Rectal smooth muscle tissue (tissue), 1 donor: ENCODE measurements around the gene RRAGA.
A peak's percentile ranks its signal among the peaks of the same experiment; 100 is the strongest.
"Not testable (repeated sequence)": the region's sequence is repeated elsewhere in the genome, so short reads cannot be mapped to it uniquely, and the experiment has no call there.

Experiments
- H3K27ac ChIP-seq: one replicate; pipeline ENCODE4 v1.7.0; 2013; ENCODE audit warnings: low read depth, low read length, inconsistent platforms
- H3K27me3 ChIP-seq: one replicate; pipeline ENCODE4 v1.7.0; 2013; ENCODE audit warnings: low read length; ENCODE audit not compliant: control insufficient read depth, insufficient read depth
- H3K36me3 ChIP-seq: one replicate; pipeline ENCODE4 v1.7.0; 2013; ENCODE audit warnings: low read length; ENCODE audit not compliant: control insufficient read depth, insufficient read depth
- H3K4me1 ChIP-seq: one replicate; pipeline ENCODE4 v1.7.0; 2013; ENCODE audit warnings: low read length; ENCODE audit not compliant: control insufficient read depth, insufficient read depth
- H3K4me3 ChIP-seq: one replicate; pipeline ENCODE4 v1.7.0; 2013; ENCODE audit warnings: low read length
- H3K9ac ChIP-seq: one replicate; pipeline ENCODE4 v1.7.0; 2013; ENCODE audit warnings: low read length

Gene RRAGA

DNA sequence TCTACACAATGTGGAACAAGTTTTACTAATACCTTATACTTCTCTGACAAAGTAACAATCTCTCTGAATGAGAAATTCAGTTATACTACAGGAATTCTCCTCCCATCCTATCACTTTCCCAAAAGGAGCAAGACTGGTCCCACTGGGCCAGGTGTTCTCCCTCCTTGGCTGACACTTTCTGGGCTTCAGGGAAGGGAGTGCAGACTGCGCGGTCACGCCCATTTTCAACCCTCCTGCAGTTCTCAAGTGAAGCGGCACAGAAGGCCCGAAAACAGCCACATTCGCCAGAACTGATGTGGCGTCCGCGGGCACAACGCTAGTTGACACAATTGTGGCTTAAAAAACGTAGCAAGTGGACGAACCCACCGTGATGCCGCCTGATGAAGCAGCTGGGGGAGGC is 16.8 kb upstream of the RRAGA start:
- H3K9ac ChIP-seq = no peak overlapping the region
- no peak overlapping the region for H3K27ac ChIP-seq
- H3K4me1 ChIP-seq = no peaks in the 10 kb centered on the region
- H3K36me3 ChIP-seq = no peaks in the 10 kb centered on the region
- H3K4me3 ChIP-seq = no peak overlapping the region
- no peaks in the 10 kb centered on the region for H3K27me3 ChIP-seq

DNA sequence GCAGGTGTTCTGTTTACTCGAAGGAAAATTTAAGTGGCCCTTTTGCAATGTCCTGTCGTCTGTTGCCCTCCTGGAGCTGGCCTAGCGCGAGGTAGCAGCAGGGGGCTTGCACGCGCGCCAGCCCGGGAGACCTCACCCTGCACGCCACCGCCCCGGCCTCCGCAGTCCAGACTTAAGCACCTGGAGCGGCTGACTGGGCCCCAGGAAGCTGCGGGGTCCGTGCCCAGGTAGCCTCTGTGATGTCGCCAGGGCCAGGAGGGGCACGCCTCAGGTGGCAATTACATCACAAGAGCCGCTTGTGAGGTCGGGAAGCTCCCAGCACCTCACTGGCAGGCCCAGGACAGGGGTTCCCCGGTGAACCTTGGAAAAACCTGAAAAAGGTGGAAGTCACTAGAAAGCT is 16.2 kb upstream of the RRAGA start, which contains the start of gene SAXO1:
TSS of gene SAXO1 (minus strand) at position 195 of the 400 bp plus-strand sequence. CDS start 301 bp downstream, outside the sequence.
- Histone ChIP-seq H3K27me3 (no peaks in the 10 kb centered on the region), H3K36me3 (no peaks in the 10 kb centered on the region), H3K9ac (no peak within 1 kb of the TSS), H3K27ac (no peak within 1 kb of the TSS), H3K4me1 (no peaks in the 10 kb centered on the region), H3K4me3 (no peak within 1 kb of the TSS)

DNA sequence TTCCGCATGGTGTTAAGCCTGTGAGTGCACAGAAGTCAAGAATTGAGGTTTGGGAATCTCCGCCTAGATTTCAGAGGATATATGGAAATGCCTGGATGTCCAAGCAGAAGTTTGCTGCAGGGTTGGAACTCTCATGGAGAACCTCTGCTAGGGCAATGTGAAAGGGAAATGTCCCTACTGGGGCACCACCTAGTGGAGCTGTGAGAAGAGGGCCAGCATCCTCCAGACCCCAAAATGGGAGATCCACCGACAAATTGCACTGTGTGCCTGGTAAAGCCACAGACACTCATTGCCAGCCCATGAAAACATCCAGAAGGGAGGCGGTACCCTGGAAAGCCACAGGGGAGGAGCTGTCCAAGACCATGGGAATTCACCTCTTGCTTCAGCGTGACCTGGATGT is 12.6 kb upstream of the RRAGA start:
- H3K36me3 ChIP-seq = no peaks in the 10 kb centered on the region
- H3K27me3 ChIP-seq = no peaks in the 10 kb centered on the region
- H3K4me3 ChIP-seq = no peak overlapping the region
- no peaks in the 10 kb centered on the region for H3K4me1 ChIP-seq
- H3K9ac ChIP-seq = no peak overlapping the region
- H3K27ac ChIP-seq = no peak overlapping the region

DNA sequence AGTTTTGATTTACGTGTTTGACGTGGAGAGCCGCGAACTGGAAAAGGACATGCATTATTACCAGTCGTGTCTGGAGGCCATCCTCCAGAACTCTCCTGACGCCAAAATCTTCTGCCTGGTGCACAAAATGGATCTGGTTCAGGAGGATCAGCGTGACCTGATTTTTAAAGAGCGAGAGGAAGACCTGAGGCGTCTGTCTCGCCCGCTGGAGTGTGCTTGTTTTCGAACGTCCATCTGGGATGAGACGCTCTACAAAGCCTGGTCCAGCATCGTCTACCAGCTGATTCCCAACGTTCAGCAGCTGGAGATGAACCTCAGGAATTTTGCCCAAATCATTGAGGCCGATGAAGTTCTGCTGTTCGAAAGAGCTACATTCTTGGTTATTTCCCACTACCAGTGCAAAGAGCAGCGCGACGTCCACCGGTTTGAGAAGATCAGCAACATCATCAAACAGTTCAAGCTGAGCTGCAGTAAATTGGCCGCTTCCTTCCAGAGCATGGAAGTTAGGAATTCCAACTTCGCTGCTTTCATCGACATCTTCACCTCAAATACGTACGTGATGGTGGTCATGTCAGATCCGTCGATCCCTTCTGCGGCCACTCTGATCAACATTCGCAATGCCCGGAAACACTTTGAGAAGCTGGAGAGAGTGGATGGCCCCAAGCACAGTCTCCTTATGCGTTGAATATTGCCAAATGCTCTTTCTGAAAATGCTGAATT is 850 bp downstream of the RRAGA start:
- Histone ChIP-seq H3K27me3 (no peaks in the 10 kb centered on the region), H3K4me1 (peaks cover 12% of the 10 kb centered on the region), H3K4me3 (peak overlapping the region; percentile 99), H3K36me3 (no peaks in the 10 kb centered on the region), H3K27ac (peak overlapping the region; percentile 91), H3K9ac (peak overlapping the region; percentile 74)

DNA sequence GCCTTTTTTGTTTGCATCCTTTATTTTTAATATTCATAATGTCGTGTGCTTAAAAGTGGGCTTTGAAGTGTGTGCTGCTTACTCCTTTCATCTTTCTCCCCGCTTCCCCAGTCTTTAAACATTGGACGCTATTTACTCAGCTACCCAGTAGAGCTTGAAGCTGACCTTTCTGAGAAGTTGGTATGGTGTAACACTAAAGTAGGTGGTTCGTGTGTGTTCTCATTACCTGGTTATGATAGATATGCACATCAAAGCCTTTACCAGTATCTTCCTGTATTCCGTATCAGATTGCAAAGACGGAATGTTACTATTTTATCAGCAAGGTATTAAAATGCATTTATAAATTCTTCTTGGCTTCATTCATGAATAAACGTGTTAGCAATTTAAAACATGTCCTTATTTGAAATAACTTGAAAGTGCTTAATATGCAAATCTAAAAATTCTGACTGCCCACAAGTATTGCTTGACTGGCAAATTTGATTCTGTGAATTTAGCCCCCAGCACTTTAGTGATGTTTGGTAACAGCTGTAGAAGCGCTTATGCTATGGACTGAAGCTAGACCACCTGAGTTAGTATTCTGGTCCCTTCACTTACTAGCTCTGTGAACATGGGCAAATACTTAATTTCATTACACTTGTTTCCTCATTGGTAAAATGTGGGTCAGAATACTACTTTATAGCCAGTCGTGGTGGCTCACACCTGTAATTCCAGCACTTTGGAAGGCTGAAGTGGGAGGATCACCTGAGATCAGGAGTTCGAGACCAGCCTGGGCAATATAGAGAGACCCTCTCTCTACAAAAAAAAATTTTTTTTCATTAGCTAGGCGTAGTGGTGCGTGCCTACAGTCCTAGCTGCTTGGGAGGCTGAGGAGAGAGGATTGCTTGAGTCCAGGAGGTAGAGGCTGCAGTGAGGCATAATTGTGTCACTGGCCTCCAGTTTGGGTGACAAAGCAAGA is 1.7 kb downstream of the RRAGA start:
- H3K9ac ChIP-seq = no peak overlapping the region
- H3K27ac ChIP-seq = no peak overlapping the region
- H3K36me3 ChIP-seq = no peaks in the 10 kb centered on the region
- peaks cover 12% of the 10 kb centered on the region for H3K4me1 ChIP-seq
- no peaks in the 10 kb centered on the region for H3K27me3 ChIP-seq
- peak overlapping the region; percentile 99 for H3K4me3 ChIP-seq

DNA sequence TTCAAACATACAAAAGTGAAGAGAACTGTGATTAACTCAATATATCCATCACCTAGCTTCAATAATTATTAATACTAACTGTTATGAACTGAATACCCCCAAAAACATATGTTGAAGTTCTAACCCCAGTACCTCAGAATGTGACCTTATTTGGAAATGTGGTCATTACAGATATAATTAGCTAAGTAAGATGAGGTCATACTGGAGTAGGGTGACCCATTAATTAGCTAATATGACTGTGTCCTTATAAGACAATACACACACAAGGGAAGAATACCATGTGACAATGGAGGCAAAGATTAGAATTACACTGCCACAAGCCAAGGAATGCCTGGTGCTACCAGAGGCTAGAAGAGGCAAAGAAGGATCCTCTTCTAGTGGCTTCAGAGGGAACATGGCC is 7.8 kb downstream of the RRAGA start:
- Histone ChIP-seq H3K36me3 (peaks cover 3% of the 10 kb centered on the region), H3K4me1 (no peaks in the 10 kb centered on the region), H3K27me3 (no peaks in the 10 kb centered on the region), H3K4me3 (no peak overlapping the region), H3K9ac (no peak overlapping the region), H3K27ac (no peak overlapping the region)

DNA sequence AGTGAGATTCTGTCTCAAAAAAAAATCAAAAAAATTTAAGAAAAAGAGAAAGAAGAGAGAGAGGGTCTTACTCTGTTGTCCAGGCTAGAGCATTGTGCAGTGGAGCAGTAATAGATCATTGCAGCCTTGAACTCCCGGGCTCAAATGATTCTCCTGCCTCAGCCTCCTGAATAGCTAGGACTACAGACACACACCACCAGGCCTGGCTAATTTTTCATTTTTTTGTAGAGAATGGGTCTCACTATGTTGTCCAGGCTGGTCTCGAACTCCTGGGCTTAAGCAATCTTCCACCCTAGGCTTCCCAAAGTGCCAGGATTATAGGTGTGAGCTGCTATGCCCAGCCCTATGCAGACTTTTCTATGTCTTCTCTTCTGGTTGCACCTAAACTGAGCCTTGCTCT is 25.0 kb downstream of the RRAGA start:
- H3K27ac ChIP-seq = no peak overlapping the region
- no peaks in the 10 kb centered on the region for H3K27me3 ChIP-seq
- no peak overlapping the region for H3K4me3 ChIP-seq
- H3K4me1 ChIP-seq = no peaks in the 10 kb centered on the region
- H3K9ac ChIP-seq = no peak overlapping the region
- peaks cover 5% of the 10 kb centered on the region for H3K36me3 ChIP-seq

DNA sequence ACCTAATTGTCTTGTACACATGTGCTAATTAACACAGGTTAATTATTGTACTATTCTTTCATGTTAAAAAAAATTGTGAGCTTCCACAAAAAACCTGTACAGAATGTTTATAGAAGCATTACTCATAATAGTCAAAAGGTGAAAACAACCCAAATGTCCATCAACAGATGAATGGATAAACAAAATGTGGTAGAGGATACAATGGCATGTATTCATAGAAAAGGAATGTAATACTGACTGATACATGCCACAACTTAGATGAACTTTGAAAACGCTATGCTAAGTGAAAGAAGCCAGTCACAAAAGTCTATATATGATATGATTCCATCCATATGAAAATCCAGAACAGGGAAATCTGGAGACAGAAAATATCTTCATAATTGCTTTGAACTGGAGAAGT is 25.6 kb downstream of the RRAGA start:
- no peak overlapping the region for H3K4me3 ChIP-seq
- H3K9ac ChIP-seq = no peak overlapping the region
- H3K36me3 ChIP-seq = peaks cover 3% of the 10 kb centered on the region
- H3K4me1 ChIP-seq = no peaks in the 10 kb centered on the region
- H3K27ac ChIP-seq = no peak overlapping the region
- no peaks in the 10 kb centered on the region for H3K27me3 ChIP-seq

DNA sequence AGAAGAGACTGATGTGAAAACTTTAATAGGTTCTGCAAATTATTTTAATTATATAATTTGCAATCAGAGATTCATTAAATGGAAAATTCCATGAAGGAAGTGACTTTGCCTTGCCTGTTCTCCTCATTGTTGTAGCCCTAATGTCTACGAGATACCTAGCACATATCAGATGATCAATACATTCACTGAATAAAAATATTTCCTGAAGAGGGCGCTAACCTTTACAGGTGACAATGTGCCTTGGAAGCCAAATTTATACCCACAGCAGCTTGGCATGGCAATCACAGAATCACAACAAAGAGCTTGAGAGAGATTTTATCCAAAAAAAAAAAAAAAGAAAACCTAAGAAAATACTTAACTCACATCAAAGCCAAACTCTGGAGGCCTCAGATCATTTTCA is 36.1 kb downstream of the RRAGA start:
- Histone ChIP-seq H3K4me1 (no peaks in the 10 kb centered on the region), H3K9ac (no peak overlapping the region), H3K36me3 (no peaks in the 10 kb centered on the region), H3K27me3 (no peaks in the 10 kb centered on the region), H3K27ac (no peak overlapping the region), H3K4me3 (no peak overlapping the region)

DNA sequence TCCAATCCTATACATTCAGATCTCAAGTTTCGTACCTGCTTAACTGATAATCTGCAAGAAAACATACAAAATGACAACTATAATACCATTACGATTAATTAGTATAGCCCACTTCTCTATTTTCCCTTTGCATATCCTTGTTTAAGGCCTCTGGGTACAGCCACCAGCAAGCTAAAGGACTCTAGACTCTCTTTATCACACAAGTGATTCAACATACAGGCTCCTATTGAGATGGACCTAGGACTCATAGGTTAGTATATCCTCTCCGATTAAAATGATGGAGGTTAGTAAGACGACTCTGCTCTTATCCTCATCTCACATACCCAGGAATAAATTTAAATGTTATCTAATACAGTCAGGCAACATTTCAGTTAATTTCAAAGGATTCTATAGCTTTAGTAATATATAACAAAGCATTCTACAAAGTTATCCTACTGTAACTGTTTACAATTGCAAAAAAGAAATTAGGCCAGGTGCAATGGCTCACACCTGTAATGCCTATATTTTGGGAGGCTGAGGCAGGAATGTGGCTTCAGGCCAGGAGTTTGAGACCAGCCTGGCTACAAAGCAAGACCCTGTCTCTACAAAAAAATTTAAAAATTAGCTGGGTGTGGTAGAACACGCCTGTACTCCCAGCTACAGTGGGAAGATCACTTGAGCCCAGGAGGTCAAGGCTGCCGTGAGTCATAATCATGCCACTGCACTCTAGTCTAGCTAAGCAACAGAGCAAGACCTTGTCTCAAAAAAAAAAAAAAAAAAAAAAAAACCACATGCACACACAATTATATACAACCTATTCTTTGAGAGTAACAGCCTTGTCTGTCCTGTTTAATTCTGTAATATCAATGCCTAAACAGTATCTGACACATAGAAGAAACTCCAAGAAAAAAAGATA is 38.1 kb downstream of the RRAGA start:
- Histone ChIP-seq H3K4me3 (no peak overlapping the region), H3K36me3 (peaks cover 6% of the 10 kb centered on the region)

DNA sequence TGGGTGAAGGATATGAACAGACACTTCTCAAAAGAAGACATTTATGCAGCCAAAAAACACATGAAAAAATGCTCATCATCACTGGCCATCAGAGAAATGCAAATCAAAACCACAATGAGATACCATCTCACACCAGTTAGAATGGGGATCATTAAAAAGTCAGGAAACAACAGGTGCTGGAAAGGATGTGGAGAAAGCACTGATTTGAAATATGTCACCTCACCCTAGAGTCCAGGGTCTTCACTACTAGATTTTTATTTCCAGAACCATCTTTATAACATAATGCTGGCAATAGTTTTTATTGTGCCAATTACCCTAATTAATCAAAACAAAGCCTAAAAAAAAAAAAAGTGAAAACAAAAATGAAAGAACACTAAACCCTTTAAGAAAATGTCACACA is 48.2 kb downstream of the RRAGA start:
- H3K27ac ChIP-seq, H3K36me3 ChIP-seq, H3K4me3 ChIP-seq: not testable (repeated sequence)

More for the DNA sequence above, 38.1 kb downstream of the RRAGA start:
- Histone ChIP-seq H3K9ac (no peak overlapping the region), H3K4me1 (no peaks in the 10 kb centered on the region), H3K27me3 (no peaks in the 10 kb centered on the region), H3K27ac (no peak overlapping the region)

More for the DNA sequence above, 48.2 kb downstream of the RRAGA start:
- H3K4me1 ChIP-seq, H3K27me3 ChIP-seq, H3K9ac ChIP-seq: not testable (repeated sequence)
